ENCODE results near the gene KEL. TPM values are rescaled to one million over a fixed set of nuclear protein-coding genes. Genes with fewer than 3 reads are reported as not detected.
"Not testable (repeated sequence)": the region's sequence is repeated elsewhere in the genome, so short reads cannot be mapped to it uniquely, and the experiment has no call there.

KEL gene
- total and polyA plus RNA-seq, 2 donors from 2014 or later, result 0.28 to 0.39 TPM

GRCh38 chr7:142992427-142992826 is 30.3 kb upstream of the KEL start:
- H3K9ac ChIP-seq (ENCODE audit: low read length in 3 of 3), result no peak overlapping the region
- no peak for FAIRE-seq
- H3K4me1 ChIP-seq (ENCODE audit: control insufficient read depth in 2 of 3, insufficient read depth in 2 of 3, low read depth in 1 of 3, low read length in 3 of 3), result no peaks in the 10 kb centered on the region
- no peak overlapping the region for H3K27ac ChIP-seq (ENCODE audit: low read depth in 2 of 2, low read length in 2 of 2)
- H3K27me3 ChIP-seq (ENCODE audit: control insufficient read depth, insufficient read depth, low read length), result no peaks in the 10 kb centered on the region
- H3K36me3 ChIP-seq (ENCODE audit: control insufficient read depth in 2 of 3, insufficient read depth in 3 of 3, low read length in 3 of 3), result no peaks in the 10 kb centered on the region
- H3K9me3 ChIP-seq (ENCODE audit: control insufficient read depth in 2 of 3, insufficient read depth in 1 of 3, low read length in 3 of 3), result no peaks in the 10 kb centered on the region
- no peak for DNase-seq
- TF ChIP-seq CTCF (IDR thresholded peaks at IDR 0.05; ENCODE audit: borderline replicate concordance, extremely low read depth, insufficient read depth), result no peak
- no peak overlapping the region for H3K4me3 ChIP-seq (ENCODE audit: low read length in 3 of 3)
- intact Hi-C loops (cut with DNase I), result no loop called here

GRCh38 chr7:142984297-142984696 is 22.1 kb upstream of the KEL start:
- no peaks in the 10 kb centered on the region for H3K36me3 ChIP-seq (ENCODE audit: control insufficient read depth in 2 of 3, insufficient read depth in 3 of 3, low read length in 3 of 3)
- no peak overlapping the region for H3K4me3 ChIP-seq (ENCODE audit: low read length in 3 of 3)
- no peak for FAIRE-seq
- DNase-seq, result no peak
- peaks cover 0 to 2% (median 0%) of the 10 kb centered on the region in 3 donors for H3K9me3 ChIP-seq (ENCODE audit: control insufficient read depth in 2 of 3, insufficient read depth in 1 of 3, low read length in 3 of 3)
- intact Hi-C loops (cut with DNase I), result no loop called here
- TF ChIP-seq CTCF (IDR thresholded peaks at IDR 0.05; ENCODE audit: borderline replicate concordance, extremely low read depth, insufficient read depth), result no peak
- no peaks in the 10 kb centered on the region for H3K4me1 ChIP-seq (ENCODE audit: control insufficient read depth in 2 of 3, insufficient read depth in 2 of 3, low read depth in 1 of 3, low read length in 3 of 3)
- no peak overlapping the region for H3K27ac ChIP-seq (ENCODE audit: low read depth in 2 of 2, low read length in 2 of 2)
- no peaks in the 10 kb centered on the region for H3K27me3 ChIP-seq (ENCODE audit: control insufficient read depth, insufficient read depth, low read length)
- H3K9ac ChIP-seq (ENCODE audit: low read length in 3 of 3), result no peak overlapping the region

- DNase-seq, result no peak
Measured at GRCh38 chr7:142983825-142984224, 21.7 kb upstream of the KEL start.

GRCh38 chr7:142978402-142978801 is 16.2 kb upstream of the KEL start:
- H3K9ac ChIP-seq (ENCODE audit: low read length in 3 of 3); H3K27ac ChIP-seq (ENCODE audit: low read depth in 2 of 2, low read length in 2 of 2); DNase-seq; intact Hi-C loops (cut with DNase I); H3K27me3 ChIP-seq (ENCODE audit: control insufficient read depth, insufficient read depth, low read length); H3K4me1 ChIP-seq (ENCODE audit: control insufficient read depth in 2 of 3, insufficient read depth in 2 of 3, low read depth in 1 of 3, low read length in 3 of 3); H3K4me3 ChIP-seq (ENCODE audit: low read length in 3 of 3); FAIRE-seq; H3K9me3 ChIP-seq (ENCODE audit: control insufficient read depth in 2 of 3, insufficient read depth in 1 of 3, low read length in 3 of 3); H3K36me3 ChIP-seq (ENCODE audit: control insufficient read depth in 2 of 3, insufficient read depth in 3 of 3, low read length in 3 of 3): not testable (repeated sequence)

More at GRCh38 chr7:142983825-142984224, 21.7 kb upstream of the KEL start:
- Histone ChIP-seq H3K4me3 (ENCODE audit: low read length in 3 of 3) (no peak overlapping the region), H3K36me3 (ENCODE audit: control insufficient read depth in 2 of 3, insufficient read depth in 3 of 3, low read length in 3 of 3) (no peaks in the 10 kb centered on the region), H3K9me3 (ENCODE audit: control insufficient read depth in 2 of 3, insufficient read depth in 1 of 3, low read length in 3 of 3) (peaks cover 0 to 2% (median 0%) of the 10 kb centered on the region in 3 donors), H3K27me3 (ENCODE audit: control insufficient read depth, insufficient read depth, low read length) (no peaks in the 10 kb centered on the region), H3K4me1 (ENCODE audit: control insufficient read depth in 2 of 3, insufficient read depth in 2 of 3, low read depth in 1 of 3, low read length in 3 of 3) (no peaks in the 10 kb centered on the region), H3K27ac (ENCODE audit: low read depth in 2 of 2, low read length in 2 of 2) (no peak overlapping the region), H3K9ac (ENCODE audit: low read length in 3 of 3) (no peak overlapping the region)
- intact Hi-C loops (cut with DNase I), result no loop called here
- no peak for FAIRE-seq
- TF ChIP-seq CTCF (IDR thresholded peaks at IDR 0.05; ENCODE audit: borderline replicate concordance, extremely low read depth, insufficient read depth), result no peak
